GM23248 (cell line): ENCODE results near the gene DIP2C. TPM values are rescaled to one million over a fixed set of nuclear protein-coding genes. Genes with fewer than 3 reads are reported as not detected.

Experiments used
- DNase-seq: peaks from one replicate; pipeline ENCODE4 v3.0.0-alpha.2; 2015
- H2AFZ ChIP-seq: fragments of 200-600 bp; sonication (generic); 2 replicates; pipeline ENCODE4 v1.6.1; 2016; ENCODE audit warnings: antibody characterized with exemption
- H3F3A ChIP-seq: fragments of 200-600 bp; sonication (generic); 2 replicates; pipeline ENCODE4 v1.6.1; 2016; ENCODE audit warnings: mild to moderate bottlenecking, antibody characterized with exemption, mixed run types; ENCODE audit not compliant: insufficient read depth
- H3K27ac ChIP-seq: fragments of 200-600 bp; sonication (generic); 2 replicates; pipeline ENCODE4 v1.5.1; 2016; ENCODE audit warnings: mild to moderate bottlenecking
- H3K27me3 ChIP-seq: fragments of 200-600 bp; sonication (generic); replicated peaks from 2 replicates; pipeline ENCODE4 v1.6.1; 2016; ENCODE audit warnings: mild to moderate bottlenecking; ENCODE audit not compliant: insufficient read depth
- H3K36me3 ChIP-seq: fragments of 200-600 bp; sonication (generic); 2 replicates; pipeline ENCODE4 v1.6.1; 2016; ENCODE audit warnings: low read depth, mild to moderate bottlenecking
- H3K4me1 ChIP-seq: fragments of 200-600 bp; sonication (generic); 2 replicates; pipeline ENCODE4 v1.6.1; 2016; ENCODE audit warnings: mild to moderate bottlenecking; ENCODE audit not compliant: insufficient read depth
- H3K4me2 ChIP-seq: fragments of 200-600 bp; sonication (generic); one replicate; pipeline ENCODE4 v1.6.1; 2016; ENCODE audit warnings: mild to moderate bottlenecking; ENCODE audit not compliant: unreplicated experiment
- H3K4me3 ChIP-seq: fragments of 200-600 bp; sonication (generic); 2 replicates; pipeline ENCODE4 v1.5.1; 2016; ENCODE audit warnings: mild to moderate bottlenecking
- H3K79me2 ChIP-seq: fragments of 200-600 bp; sonication (generic); 2 replicates; pipeline ENCODE4 v1.6.1; 2016; ENCODE audit warnings: mild to moderate bottlenecking; ENCODE audit not compliant: insufficient read depth
- H3K9ac ChIP-seq: fragments of 200-600 bp; sonication (generic); 2 replicates; pipeline ENCODE4 v1.6.1; 2016; ENCODE audit warnings: mild to moderate bottlenecking
- H3K9me2 ChIP-seq: fragments of 200-600 bp; sonication (generic); 2 replicates; pipeline ENCODE4 v1.6.1; 2016; ENCODE audit warnings: mixed run types, mild to moderate bottlenecking, moderate library complexity; ENCODE audit not compliant: insufficient read depth
- H3K9me3 ChIP-seq: fragments of 200-600 bp; sonication (generic); one replicate; pipeline ENCODE4 v1.6.1; 2017; ENCODE audit warnings: low read depth
- H4K20me1 ChIP-seq: fragments of 200-600 bp; sonication (generic); 2 replicates; pipeline ENCODE4 v1.6.0; 2016; ENCODE audit not compliant: insufficient read depth
- EZH2 ChIP-seq: fragments of 200-600 bp; sonication (generic); IDR thresholded peaks from 2 replicates; pipeline ENCODE4 v1.6.1; 2018; ENCODE audit warnings: antibody characterized with exemption, mild to moderate bottlenecking; ENCODE audit not compliant: insufficient read depth, poor library complexity, severe bottlenecking
- EZH2phosphoT487 ChIP-seq: fragments of 200-600 bp; sonication (generic); IDR thresholded peaks from 2 replicates; pipeline ENCODE4 v1.6.1; 2018; ENCODE audit warnings: antibody characterized with exemption, moderate library complexity, mild to moderate bottlenecking, low read depth; ENCODE audit not compliant: insufficient read depth
- WGBS, 2 experiments: methylation state at CpG; one replicate each; pipeline ENCODE4 v1.1.6; 2015 to 2017; ENCODE audit warnings: low lambda C conversion rate in 2 of 2, low coverage in 1 of 2; ENCODE audit errors: missing lambda C conversion rate in 2 of 2; 5-methylcytosine and 5-hydroxymethylcytosine counted together
- in situ Hi-C: fragments of 300-500 bp; cut with MboI; formaldehyde crosslinking; loops from 2 replicates; pipeline ENCODE4 v1.15.0; 2020
- microRNA-seq: library from miRNA; unstranded; fragments of <30 nt; microRNA quantifications from one replicate; pipeline ENCODE4, GENCODE V29; 2016; ENCODE audit warnings: borderline number of aligned reads
- polyA plus RNA-seq: library from polyadenylated mRNA; unstranded; fragments of >200 nt; fragmentation: Nextera tagmentation; extraction: Ambion mirVana; gene quantifications from 2 replicates; pipeline ENCODE4 v1.2.1, GENCODE V29; 2016
- small RNA-seq: library from RNA; depleted of rRNA; stranded (forward); fragments of <200 nt; gene quantifications from one replicate; pipeline ENCODE3, GENCODE V24; 2014; ENCODE audit warnings: low read depth, low replicate concordance
- total RNA-seq: library from RNA; depleted of rRNA; stranded (reverse); fragments of >200 nt; shearing (Covaris generic); gene quantifications from 2 replicates; pipeline ENCODE4 v1.2.3, GENCODE V29; 2014; rRNA removed

DIP2C gene
- total and polyA plus RNA-seq, 2 experiments from 2014 or later: 12.0 to 13.1 TPM

GRCh38 chr10:224571-224970 lies 464.9 kb downstream of the DIP2C start:
- in situ Hi-C loops: no loop called here
- H3K79me2 ChIP-seq: peaks cover 22% of the 10 kb centered on the region; the same call in 1 of the 2 replicates
- no peak overlapping the region for H3K9ac ChIP-seq
- 94 to 96% methylated on average over 3 of the region's 3 CpGs for WGBS, 2 experiments
- peaks cover 17% of the 10 kb centered on the region for H3K4me1 ChIP-seq
- H3K27me3 ChIP-seq: no peaks in the 10 kb centered on the region
- H3F3A ChIP-seq: peaks cover 16% of the 10 kb centered on the region; the same call in 1 of the 2 replicates
- DNase-seq: no peak
- no peak overlapping the region for H3K27ac ChIP-seq
- no peaks in the 10 kb centered on the region for H3K36me3 ChIP-seq
- no peak for TF ChIP-seq EZH2phosphoT487
- TF ChIP-seq EZH2: no peak
- H3K9me3 ChIP-seq: no peaks in the 10 kb centered on the region
- no peaks in the 10 kb centered on the region for H3K9me2 ChIP-seq
- no peak overlapping the region for H3K4me3 ChIP-seq
- no peak overlapping the region for H3K4me2 ChIP-seq
- no peak overlapping the region for H2AFZ ChIP-seq
- no peaks in the 10 kb centered on the region for H4K20me1 ChIP-seq

Small RNA genes lying within 50 kb of the gene (microRNA-seq; reads per million reads assigned to microRNA genes)
- gene MIR5699: 10.7 reads per million, percentile 16 among the genes with 10 or more reads in this experiment

Small RNA genes lying within 50 kb of the gene (small RNA-seq; reads per million reads assigned to genes)
- gene MIR5699 (not detected), gene RN7SL754P (not detected), gene RNA5SP298 (0.25 reads per million)

Other genes starting within 250 kb of the DIP2C start
- gene LARP4B, start 242.0 kb upstream of the DIP2C start, total RNA-seq: 30.8 and 31.9 TPM in 2 replicates
- 20.5 and 20.7 TPM in 2 replicates for gene LARP4B, start 242.0 kb upstream of the DIP2C start, polyA plus RNA-seq